Stromal cell of bone marrow (primary cell): Measurements from ENCODE around the gene LEMD1.
A peak's percentile ranks its signal among the peaks of the same experiment; 100 is the strongest.

ENCODE experiments used
- DNase-seq: peaks from one replicate; pipeline ENCODE4 v3.0.0-alpha.2; 2012; ENCODE audit warnings: low read depth

Gene LEMD1

GRCh38 chr1:205421798-205422197 lies at the start of gene LEMD1:
Gene LEMD1 (minus strand): TSS chr1:205422056. CDS start chr1:205420536, 1,520 bp downstream.
- no peak for DNase-seq

- DNase-seq: no peak
These were observed 48.3 kb upstream of the LEMD1 start for GRCh38 chr1:205470131-205470530.

- DNase-seq: no peak
These were observed 44.9 kb upstream of the LEMD1 start for GRCh38 chr1:205466595-205467220.

GRCh38 chr1:205465392-205465791 lies 43.5 kb upstream of the LEMD1 start:
- no peak for DNase-seq

GRCh38 chr1:205458777-205459566 lies 37.1 kb upstream of the LEMD1 start:
- DNase-seq: peak; percentile 33

- no peak for DNase-seq
These were observed 35.3 kb upstream of the LEMD1 start for GRCh38 chr1:205456868-205457745.

- DNase-seq: no peak
These were observed 34.6 kb upstream of the LEMD1 start for GRCh38 chr1:205456383-205456867.

GRCh38 chr1:205455581-205456382 lies 33.9 kb upstream of the LEMD1 start, which contains the start of gene BLACAT1:
Gene BLACAT1 (minus strand): TSS chr1:205456045.
- DNase-seq: no peak

- DNase-seq: no peak
These were observed 33.1 kb upstream of the LEMD1 start for GRCh38 chr1:205454903-205455335.

GRCh38 chr1:205453466-205453865 lies 31.6 kb upstream of the LEMD1 start:
- DNase-seq: no peak

- no peak for DNase-seq
These were observed 31.1 kb upstream of the LEMD1 start for GRCh38 chr1:205452933-205453332.

GRCh38 chr1:205452364-205452763 lies 30.5 kb upstream of the LEMD1 start:
- no peak for DNase-seq

- DNase-seq: no peak
These were observed 29.9 kb upstream of the LEMD1 start for GRCh38 chr1:205451759-205452164.

GRCh38 chr1:205451202-205451601 lies 29.3 kb upstream of the LEMD1 start:
- no peak for DNase-seq

- no peak for DNase-seq
These were observed 28.6 kb upstream of the LEMD1 start for GRCh38 chr1:205450448-205450847.

- DNase-seq: peak; percentile 3
These were observed 28.0 kb upstream of the LEMD1 start for GRCh38 chr1:205449750-205450443.

GRCh38 chr1:205449254-205449749 lies 27.4 kb upstream of the LEMD1 start:
- no peak for DNase-seq

GRCh38 chr1:205448540-205449253 lies 26.8 kb upstream of the LEMD1 start:
- no peak for DNase-seq

GRCh38 chr1:205447457-205448341 lies 25.8 kb upstream of the LEMD1 start:
- no peak for DNase-seq
